Measurements from ENCODE around the gene TRDMT1. TPM values are rescaled to one million over a fixed set of nuclear protein-coding genes. Genes with fewer than 3 reads are reported as not detected.

Gene TRDMT1
- polyA plus RNA-seq, 1 donor from 2014 or later = 25.4 TPM

DNA sequence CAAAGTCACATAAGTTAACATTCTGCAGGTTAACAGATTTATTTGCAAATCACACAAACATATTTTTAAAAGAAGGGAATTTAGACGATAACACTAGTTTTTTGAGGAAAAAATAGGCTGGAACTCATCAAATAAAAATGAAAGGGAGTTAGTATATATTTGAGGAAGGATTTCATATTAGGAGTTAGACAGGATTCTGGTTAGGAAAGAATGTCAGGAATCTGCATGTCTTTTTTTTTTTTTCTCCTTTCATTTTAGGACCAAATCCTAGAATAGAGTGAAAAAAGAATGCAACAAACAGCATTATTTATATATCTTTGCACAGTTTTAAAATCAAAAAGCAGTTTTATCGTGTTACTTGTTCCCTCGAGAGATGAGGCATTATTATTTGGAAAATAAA is 8.9 kb upstream of the TRDMT1 start:
- Histone ChIP-seq H3K27me3 (ENCODE audit: insufficient read depth, low read depth, low read length) (no peaks in the 10 kb centered on the region), H3K36me3 (ENCODE audit: insufficient read depth, low read length) (no peaks in the 10 kb centered on the region), H3K4me3 (ENCODE audit: low read length) (no peak overlapping the region), H3F3A (ENCODE audit: insufficient read depth, low read length, poor library complexity, severe bottlenecking) (no peaks in the 10 kb centered on the region), H3K9me2 (ENCODE audit: insufficient read depth, low read length) (no peaks in the 10 kb centered on the region), H3K9me3 (ENCODE audit: low read length) (no peaks in the 10 kb centered on the region), H3K4me2 (ENCODE audit: low read length) (no peak overlapping the region), H3K79me2 (replicated peaks; ENCODE audit: insufficient read depth, low read length) (no peaks in the 10 kb centered on the region), H4K20me1 (ENCODE audit: insufficient read depth) (no peaks in the 10 kb centered on the region), H3K27ac (ENCODE audit: low read length) (no peak overlapping the region), H3K9ac (ENCODE audit: low read length) (no peak overlapping the region), H2AFZ (ENCODE audit: low read depth, low read length) (no peak overlapping the region)
- TF ChIP-seq RAD21 (conservative IDR thresholded peaks at IDR 0.05) (no peak), MXI1 (conservative IDR thresholded peaks at IDR 0.05; ENCODE audit: poor library complexity, severe bottlenecking) (no peak), EZH2 (IDR thresholded peaks at IDR 0.05; ENCODE audit: borderline replicate concordance, insufficient read depth, low read length, poor library complexity, severe bottlenecking) (no peak), TAF1 (IDR thresholded peaks at IDR 0.05; ENCODE audit: low read depth) (no peak), EP300 (conservative IDR thresholded peaks at IDR 0.05; ENCODE audit: poor library complexity, severe bottlenecking) (no peak), POLR2AphosphoS5 (IDR thresholded peaks at IDR 0.05) (no peak), SMC3 (conservative IDR thresholded peaks at IDR 0.05; ENCODE audit: poor library complexity) (no peak)
- TF ChIP-seq, protein P1, sequence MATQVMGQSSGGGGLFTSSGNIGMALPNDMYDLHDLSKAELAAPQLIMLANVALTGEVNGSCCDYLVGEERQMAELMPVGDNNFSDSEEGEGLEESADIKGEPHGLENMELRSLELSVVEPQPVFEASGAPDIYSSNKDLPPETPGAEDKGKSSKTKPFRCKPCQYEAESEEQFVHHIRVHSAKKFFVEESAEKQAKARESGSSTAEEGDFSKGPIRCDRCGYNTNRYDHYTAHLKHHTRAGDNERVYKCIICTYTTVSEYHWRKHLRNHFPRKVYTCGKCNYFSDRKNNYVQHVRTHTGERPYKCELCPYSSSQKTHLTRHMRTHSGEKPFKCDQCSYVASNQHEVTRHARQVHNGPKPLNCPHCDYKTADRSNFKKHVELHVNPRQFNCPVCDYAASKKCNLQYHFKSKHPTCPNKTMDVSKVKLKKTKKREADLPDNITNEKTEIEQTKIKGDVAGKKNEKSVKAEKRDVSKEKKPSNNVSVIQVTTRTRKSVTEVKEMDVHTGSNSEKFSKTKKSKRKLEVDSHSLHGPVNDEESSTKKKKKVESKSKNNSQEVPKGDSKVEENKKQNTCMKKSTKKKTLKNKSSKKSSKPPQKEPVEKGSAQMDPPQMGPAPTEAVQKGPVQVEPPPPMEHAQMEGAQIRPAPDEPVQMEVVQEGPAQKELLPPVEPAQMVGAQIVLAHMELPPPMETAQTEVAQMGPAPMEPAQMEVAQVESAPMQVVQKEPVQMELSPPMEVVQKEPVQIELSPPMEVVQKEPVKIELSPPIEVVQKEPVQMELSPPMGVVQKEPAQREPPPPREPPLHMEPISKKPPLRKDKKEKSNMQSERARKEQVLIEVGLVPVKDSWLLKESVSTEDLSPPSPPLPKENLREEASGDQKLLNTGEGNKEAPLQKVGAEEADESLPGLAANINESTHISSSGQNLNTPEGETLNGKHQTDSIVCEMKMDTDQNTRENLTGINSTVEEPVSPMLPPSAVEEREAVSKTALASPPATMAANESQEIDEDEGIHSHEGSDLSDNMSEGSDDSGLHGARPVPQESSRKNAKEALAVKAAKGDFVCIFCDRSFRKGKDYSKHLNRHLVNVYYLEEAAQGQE (IDR thresholded peaks at IDR 0.05; ENCODE audit: borderline replicate concordance) = no peak
- TF ChIP-seq, protein P2, sequence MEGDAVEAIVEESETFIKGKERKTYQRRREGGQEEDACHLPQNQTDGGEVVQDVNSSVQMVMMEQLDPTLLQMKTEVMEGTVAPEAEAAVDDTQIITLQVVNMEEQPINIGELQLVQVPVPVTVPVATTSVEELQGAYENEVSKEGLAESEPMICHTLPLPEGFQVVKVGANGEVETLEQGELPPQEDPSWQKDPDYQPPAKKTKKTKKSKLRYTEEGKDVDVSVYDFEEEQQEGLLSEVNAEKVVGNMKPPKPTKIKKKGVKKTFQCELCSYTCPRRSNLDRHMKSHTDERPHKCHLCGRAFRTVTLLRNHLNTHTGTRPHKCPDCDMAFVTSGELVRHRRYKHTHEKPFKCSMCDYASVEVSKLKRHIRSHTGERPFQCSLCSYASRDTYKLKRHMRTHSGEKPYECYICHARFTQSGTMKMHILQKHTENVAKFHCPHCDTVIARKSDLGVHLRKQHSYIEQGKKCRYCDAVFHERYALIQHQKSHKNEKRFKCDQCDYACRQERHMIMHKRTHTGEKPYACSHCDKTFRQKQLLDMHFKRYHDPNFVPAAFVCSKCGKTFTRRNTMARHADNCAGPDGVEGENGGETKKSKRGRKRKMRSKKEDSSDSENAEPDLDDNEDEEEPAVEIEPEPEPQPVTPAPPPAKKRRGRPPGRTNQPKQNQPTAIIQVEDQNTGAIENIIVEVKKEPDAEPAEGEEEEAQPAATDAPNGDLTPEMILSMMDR (IDR thresholded peaks at IDR 0.05; ENCODE audit: poor library complexity, severe bottlenecking) = no peak

DNA sequence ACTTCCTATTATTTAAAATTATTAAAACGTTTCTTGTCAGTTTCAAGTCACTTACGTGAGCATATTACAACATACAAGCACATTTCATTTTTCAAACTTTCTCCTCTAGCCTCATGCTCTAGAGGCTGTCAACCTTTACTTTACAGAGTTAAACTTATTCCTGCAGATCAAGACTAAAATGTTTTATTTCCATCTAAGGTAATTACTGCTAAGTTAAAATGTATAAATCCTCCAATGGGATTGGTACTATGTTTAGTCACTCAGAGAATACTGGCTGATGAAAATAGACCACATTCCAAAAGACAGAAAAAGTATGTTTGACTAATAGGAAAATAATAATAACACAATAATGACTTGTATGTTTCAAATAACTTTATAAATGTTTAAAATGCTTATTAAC is 8.4 kb upstream of the TRDMT1 start:
- Histone ChIP-seq H3K4me2 (ENCODE audit: low read length) (no peak overlapping the region), H3K36me3 (ENCODE audit: insufficient read depth, low read length) (no peaks in the 10 kb centered on the region), H3K79me2 (replicated peaks; ENCODE audit: insufficient read depth, low read length) (no peaks in the 10 kb centered on the region), H3K9me3 (ENCODE audit: low read length) (no peaks in the 10 kb centered on the region), H3K9ac (ENCODE audit: low read length) (no peak overlapping the region), H3K27ac (ENCODE audit: low read length) (no peak overlapping the region), H3K9me2 (ENCODE audit: insufficient read depth, low read length) (no peaks in the 10 kb centered on the region), H4K20me1 (ENCODE audit: insufficient read depth) (no peaks in the 10 kb centered on the region), H2AFZ (ENCODE audit: low read depth, low read length) (no peak overlapping the region), H3F3A (ENCODE audit: insufficient read depth, low read length, poor library complexity, severe bottlenecking) (no peaks in the 10 kb centered on the region), H3K27me3 (ENCODE audit: insufficient read depth, low read depth, low read length) (no peaks in the 10 kb centered on the region), H3K4me3 (ENCODE audit: low read length) (no peak overlapping the region)
- TF ChIP-seq, protein P2 (IDR thresholded peaks at IDR 0.05; ENCODE audit: poor library complexity, severe bottlenecking) = no peak
